ENCODE measurements around the gene LONP2. TPM values are rescaled to one million over a fixed set of nuclear protein-coding genes. Genes with fewer than 3 reads are reported as not detected.
A peak's percentile ranks its signal among the peaks of the same experiment; 100 is the strongest.

The LONP2 gene
- total and polyA plus RNA-seq, 2 of the 13 experiments (the other 11 are each of a cell fraction or from before 2014, with no cell fraction given): 39.2 to 63.3 TPM

DNA sequence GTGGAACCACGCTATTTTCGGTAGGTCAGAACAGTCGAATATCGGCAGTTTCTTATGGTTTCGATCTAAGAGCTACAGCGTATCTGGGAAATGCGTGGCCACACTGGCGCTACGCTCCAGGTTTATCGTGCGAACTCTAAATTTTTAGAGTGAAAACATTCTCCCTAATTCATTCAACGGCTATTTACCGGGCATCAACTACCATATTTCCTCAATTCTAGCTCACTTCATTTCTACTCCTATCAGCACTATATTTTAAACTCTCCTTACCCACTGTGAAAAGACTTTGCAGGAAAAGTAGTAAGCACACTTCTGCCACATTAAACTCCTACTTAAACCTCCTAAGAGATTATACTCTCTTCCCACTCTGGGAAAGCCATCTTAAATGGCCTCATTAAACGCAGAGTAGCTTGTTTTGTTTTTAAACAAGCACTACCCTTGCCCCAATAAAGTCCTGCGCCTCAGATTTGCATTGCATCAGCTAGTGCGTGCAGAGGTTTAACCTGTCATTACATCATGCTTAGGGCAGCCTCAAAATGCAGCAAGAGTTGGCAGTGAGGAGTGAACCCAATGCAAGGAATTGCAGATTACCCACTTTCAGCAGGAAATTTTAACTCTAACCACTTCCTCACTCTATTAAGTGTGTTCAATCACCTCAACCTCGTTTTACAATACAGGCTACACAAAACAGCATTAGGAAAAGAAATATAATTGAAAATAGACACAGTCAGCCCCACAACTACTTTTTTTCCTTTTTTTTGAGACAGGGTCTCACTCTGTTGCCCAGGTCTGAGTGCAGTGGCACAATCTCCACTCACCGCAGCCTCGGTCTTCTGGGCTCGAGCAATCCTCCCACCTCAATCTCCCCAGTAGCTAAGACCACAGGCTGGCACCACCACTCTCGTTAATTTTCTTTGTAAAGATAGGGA lies 122.3 kb downstream of the LONP2 start (continued):
- no peak for TF ChIP-seq ZNF407 (CRISPR knock-in tag; IDR thresholded peaks at IDR 0.05; ENCODE audit: not compliant biosample characterization)
- TF ChIP-seq CEBPG (CRISPR knock-in tag; IDR thresholded peaks at IDR 0.05): peak; percentile 99
- TF ChIP-seq ZBTB44 (CRISPR knock-in tag; IDR thresholded peaks at IDR 0.05): no peak
- 0 out of 2 replicates have a peak, but pooled peaks have one; percentile 5 for TF ChIP-seq TSC22D2 (CRISPR knock-in tag; IDR thresholded peaks at IDR 0.05; ENCODE audit: borderline replicate concordance)
- peak; percentile 40 for TF ChIP-seq HNF4A (CRISPR knock-in tag; IDR thresholded peaks at IDR 0.05)
- peak; percentile 69 for TF ChIP-seq RBFOX2 (IDR thresholded peaks at IDR 0.05; ENCODE audit: low read depth, low read length)
- peak; percentile 66 for TF ChIP-seq ATF7 (IDR thresholded peaks at IDR 0.05)
- TF ChIP-seq ATF7 (CRISPR knock-in tag; IDR thresholded peaks at IDR 0.05): no peak
- TF ChIP-seq FOXK1 (CRISPR knock-in tag; IDR thresholded peaks at IDR 0.05; ENCODE audit: borderline replicate concordance, low read depth): peak; percentile 73; the same call in 1 of the 2 replicates
- no peak for TF ChIP-seq SMARCE1 (IDR thresholded peaks at IDR 0.05; ENCODE audit: borderline replicate concordance)
- no peak for TF ChIP-seq FLYWCH1 (CRISPR knock-in tag; IDR thresholded peaks at IDR 0.05)
- peak; percentile 90 for TF ChIP-seq ZNF644 (CRISPR knock-in tag; IDR thresholded peaks at IDR 0.05; ENCODE audit: low read depth)
- peak; percentile 71; the same call in 1 of the 2 replicates for TF ChIP-seq FOXA3 (CRISPR knock-in tag; IDR thresholded peaks at IDR 0.05)
- peak; percentile 75; the same call in 1 of the 2 replicates for TF ChIP-seq POLR2AphosphoS2 (IDR thresholded peaks at IDR 0.05; ENCODE audit: low read depth, low read length)
- TF ChIP-seq NR2F2 (IDR thresholded peaks at IDR 0.05; ENCODE audit: borderline replicate concordance, low read depth): no peak
- 0 out of 2 replicates have a peak, but pooled peaks have one; percentile 39 for TF ChIP-seq ELF4 (CRISPR knock-in tag; IDR thresholded peaks at IDR 0.05; ENCODE audit: borderline replicate concordance)
- 0 out of 2 replicates have a peak, but pooled peaks have one; percentile 56 for TF ChIP-seq ZNF333 (CRISPR knock-in tag; IDR thresholded peaks at IDR 0.05; ENCODE audit: borderline replicate concordance)
- TF ChIP-seq ZNF580 (CRISPR knock-in tag; IDR thresholded peaks at IDR 0.05; ENCODE audit: borderline replicate concordance, low read depth): 0 out of 2 replicates have a peak, but pooled peaks have one; percentile 27
- peak in 1 of 2 experiments; percentile 60; a peak in 2 of 4 replicates for TF ChIP-seq KLF16 (CRISPR knock-in tag; IDR thresholded peaks at IDR 0.05)
- no peak for TF ChIP-seq ZNF749 (CRISPR knock-in tag; IDR thresholded peaks at IDR 0.05; ENCODE audit: borderline replicate concordance)
